Measurements from ENCODE around the gene SH3GL2.
"Not testable (repeated sequence)": the region's sequence is repeated elsewhere in the genome, so short reads cannot be mapped to it uniquely, and the experiment has no call there.

Gene SH3GL2

DNA sequence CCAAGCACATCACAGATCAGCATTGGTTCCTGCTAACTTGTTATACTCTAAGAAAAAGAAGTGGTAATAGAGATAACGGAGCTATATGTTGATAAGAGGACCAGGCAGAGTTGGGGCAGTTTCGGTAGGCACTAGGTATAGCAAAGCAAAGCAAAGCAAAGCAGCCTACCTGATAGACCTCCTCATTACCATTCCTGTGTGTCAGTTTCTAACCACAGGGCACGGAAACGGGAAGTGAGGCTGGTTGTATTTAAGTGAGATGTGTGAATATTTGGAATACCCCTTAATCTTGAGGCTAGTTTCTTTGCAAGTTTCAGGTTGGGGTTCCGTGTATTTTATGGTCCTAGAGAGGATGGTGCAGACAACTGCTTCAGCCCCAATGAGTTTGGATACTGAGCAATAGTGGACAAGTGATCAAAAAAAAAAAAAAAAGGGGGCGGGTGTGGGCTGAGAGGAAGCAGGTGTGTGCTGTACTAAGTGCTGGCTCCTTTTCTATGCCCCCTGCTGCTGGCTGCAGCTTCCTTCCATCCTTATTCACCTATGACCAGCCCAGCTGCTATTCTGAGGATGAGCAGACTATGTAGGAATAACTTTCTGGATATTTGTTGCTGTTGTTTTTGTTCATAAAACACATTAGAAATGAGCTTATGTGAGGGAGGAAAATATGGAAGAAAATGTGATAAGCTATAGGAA, 183.3 kb downstream of the SH3GL2 start:
- DNase-seq = no peak

DNA sequence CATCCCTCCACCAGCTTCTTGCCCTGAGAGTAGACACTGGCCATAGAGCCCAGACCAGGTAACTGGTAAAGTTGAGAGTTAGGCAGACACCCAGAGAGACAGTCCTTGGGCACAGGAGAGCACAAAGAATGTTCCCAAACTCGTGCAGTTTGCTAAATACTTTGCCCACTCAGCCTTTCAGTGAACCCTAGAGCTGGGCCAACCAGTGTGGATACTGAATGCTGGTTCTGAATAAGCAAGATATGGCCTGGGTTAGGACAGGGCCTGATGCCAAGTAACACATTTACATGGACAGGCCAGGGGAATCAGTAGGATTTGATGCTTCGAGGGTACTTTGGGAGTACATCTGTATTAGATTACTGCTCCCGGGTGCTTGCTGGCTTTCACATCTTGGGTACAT, 185.4 kb downstream of the SH3GL2 start:
- no peak for DNase-seq

DNA sequence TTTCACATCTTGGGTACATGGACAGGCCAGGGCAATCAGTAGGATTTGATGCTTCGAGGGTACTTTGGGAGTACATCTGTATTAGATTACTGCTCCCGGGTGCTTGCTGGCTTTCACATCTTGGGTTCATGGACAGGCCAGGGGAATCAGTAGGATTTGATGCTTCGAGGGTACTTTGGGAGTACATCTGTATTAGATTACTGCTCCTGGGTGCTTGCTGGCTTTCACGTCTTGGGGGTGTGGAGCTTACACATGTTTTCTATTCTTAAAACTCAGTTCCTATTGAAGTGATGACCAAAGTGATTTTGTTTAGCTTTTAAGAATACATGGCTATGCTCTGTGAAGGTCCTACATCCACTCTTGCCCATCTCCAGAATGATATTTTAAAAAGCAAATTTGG, 186.3 kb downstream of the SH3GL2 start:
- DNase-seq = not testable (repeated sequence)

DNA sequence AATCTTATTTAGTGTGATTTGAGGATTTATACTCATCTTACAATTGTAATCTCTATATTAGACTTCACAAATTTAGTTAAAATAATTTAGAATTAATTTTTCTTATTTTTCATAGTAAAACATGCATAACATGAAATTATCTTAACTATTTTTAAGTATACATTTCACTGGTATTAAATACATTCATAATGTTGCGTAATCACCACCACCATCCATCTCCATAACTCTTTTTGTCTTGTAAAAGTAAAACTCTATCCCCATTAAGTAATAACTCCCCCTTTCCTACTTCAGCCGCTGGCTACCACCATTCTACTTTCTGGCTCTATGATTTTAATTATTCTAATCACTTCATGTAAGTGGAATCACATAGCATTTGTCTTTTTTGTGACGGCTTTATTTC, 193.4 kb downstream of the SH3GL2 start:
- no peak for DNase-seq

DNA sequence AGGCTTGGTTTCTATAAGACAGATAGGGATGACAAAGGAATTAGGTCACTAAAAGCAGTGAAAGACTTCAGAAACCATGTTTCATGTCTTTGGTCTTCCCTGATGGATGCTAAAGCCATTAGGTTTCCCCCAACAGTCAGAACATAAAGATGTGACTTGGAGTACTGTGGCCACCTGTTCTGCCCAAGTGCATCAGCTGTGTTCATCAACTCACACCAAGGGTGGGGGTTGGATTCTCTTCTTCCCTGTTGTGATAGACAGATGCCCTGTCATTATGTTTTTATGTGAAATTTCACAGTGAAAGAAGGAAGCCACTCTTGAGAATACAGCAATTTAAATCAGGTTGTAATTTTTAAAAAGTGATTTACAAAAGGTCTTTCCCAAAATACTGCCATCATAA, 196.8 kb downstream of the SH3GL2 start:
- no peak for DNase-seq

DNA sequence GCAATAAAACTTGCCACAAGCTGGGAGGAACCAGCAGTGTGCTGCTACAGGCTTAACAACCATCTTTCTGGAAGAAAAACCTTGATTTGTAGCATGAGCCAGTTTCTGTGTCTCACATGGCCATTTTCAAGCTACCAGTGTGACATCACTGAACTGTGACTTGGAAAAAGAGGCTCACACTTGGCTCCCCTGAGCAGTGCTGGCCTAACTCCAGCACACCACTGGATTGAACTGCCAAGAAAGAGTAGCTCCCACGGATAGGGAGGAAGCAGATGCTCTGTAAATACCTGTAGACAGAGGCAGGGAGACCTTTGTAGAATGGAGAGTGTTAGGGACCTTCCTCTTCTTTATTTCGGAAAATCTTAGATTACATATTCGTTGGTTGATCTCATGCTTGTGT, 197.9 kb downstream of the SH3GL2 start:
- DNase-seq = no peak

DNA sequence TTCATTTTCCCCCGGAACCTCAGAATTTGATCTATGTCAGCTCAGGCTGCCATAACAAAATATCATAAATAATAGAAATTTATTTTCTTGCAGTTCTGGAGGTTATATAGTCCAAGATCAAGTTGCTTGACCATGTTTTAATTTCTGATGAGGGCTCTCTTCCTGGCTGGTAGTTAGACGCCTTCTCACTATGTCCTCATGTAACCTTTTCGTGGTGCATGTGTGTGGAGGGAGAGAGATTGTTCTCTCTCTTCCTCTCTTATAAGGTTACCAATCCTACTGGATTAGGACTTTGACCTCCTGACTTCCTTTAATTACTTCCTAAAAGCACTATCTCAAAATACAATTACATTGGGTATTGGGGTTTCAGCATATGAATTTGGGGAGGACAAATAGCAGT, 198.6 kb downstream of the SH3GL2 start:
- DNase-seq = no peak

DNA sequence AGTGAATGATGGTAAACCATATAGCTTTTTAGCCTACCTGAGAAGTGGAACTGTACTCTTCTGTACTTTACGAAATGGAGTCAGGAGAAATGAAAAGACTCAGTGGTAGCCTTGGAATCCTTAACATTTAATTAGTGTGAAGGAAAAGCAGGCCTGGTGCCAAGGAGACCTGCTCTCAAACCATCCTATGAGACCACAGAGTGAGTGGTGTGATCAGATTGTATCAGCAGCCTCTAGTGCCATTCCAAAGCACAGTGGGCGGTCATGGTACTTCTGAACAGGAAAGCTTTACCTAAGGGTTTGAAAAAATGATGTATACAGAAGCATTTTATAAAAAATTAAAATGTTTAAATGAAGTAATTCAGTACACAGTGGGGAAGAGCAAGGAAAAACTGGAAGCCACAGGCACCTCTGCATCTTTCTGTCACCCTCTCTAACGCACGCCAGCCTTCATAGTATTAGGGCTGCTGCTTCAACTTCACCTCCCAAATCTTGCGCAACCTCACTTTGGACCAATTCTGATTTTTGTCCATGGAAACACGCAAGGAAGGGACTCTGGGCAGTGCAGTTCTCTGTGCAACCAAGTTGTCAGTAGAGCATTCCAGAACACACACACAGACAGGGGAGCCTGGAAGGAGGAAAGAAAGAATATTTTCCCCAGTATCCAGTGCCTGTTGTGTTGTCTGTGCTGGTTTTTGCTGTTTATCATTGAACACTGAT, 203.7 kb downstream of the SH3GL2 start:
- no peak for DNase-seq

DNA sequence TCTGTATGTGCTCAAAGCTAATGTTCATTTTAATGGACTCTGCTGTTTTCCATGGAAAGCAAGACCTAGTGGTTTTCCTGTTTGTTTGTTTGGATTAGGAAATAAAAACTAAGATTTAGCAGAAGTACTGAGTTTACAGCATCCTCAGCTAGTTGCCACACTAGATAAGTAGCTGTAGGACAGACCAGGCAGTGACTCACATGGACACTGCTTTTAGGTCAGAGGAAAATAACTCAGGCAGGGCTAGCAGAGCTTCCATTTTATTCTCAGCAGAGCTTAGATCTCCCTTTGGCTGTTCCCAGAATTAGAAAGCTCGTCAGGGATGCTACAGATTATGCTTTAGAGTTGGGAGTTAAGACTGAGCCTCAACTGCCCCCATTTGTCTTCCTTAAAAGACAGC, 204.4 kb downstream of the SH3GL2 start:
- peak; percentile 8 for DNase-seq

DNA sequence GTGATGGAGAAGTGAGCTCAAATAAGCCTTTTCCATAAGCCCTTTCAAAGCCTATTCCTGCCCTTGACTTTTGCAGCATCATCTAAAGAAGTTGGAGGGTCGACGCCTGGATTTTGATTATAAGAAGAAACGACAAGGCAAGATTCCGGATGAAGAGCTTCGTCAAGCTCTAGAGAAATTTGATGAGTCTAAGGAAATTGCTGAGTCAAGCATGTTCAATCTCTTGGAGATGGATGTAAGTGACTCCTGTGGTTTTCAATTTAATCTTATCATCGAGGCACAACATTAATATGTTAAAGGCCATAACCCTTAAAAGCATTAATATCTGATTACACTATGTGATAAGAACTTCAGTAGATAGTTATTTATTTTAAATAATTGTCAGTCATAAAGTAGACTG, 210.4 kb downstream of the SH3GL2 start:
- DNase-seq = no peak

DNA sequence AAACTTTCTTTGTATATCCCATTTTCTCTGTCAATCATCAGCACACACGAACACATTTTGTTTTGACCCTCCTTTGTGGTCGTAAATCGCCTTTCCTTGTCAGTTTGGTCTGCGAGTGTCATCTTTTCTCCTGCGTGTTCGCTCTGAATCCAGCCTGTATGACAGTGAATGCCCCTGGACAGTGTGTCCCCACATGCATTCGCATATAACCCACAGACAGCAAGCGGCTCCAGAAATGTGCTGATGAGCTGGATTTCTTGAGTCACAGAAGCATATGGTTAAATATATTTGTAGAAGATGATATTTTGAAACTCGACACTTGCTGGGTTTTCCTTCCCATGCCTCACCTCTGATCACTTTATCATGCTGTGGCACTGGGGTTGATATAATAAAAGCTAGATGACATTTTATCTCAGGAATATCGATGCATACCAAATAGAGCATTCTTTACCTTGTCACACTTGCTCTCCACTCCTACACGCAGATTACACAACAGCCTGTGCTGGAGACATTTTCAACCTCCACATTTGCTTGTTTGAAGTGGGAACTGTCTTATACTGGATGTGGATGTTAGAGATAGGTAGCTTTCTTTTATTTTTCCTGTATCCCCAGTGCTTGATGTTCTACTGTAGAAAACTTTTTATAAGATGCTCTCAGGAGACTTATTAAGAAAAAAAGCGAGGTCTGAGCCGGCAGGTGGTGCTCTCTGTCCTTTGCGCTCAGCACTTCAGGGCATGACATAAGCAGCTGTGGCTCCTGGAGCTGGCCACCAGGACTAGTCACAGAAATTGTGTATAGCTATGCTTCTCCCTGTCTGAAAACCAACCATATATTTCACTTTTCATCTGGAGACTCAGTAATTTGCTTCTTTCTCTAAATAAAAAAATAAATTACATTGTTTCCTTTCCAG, 215.1 kb downstream of the SH3GL2 start:
- no peak for DNase-seq

DNA sequence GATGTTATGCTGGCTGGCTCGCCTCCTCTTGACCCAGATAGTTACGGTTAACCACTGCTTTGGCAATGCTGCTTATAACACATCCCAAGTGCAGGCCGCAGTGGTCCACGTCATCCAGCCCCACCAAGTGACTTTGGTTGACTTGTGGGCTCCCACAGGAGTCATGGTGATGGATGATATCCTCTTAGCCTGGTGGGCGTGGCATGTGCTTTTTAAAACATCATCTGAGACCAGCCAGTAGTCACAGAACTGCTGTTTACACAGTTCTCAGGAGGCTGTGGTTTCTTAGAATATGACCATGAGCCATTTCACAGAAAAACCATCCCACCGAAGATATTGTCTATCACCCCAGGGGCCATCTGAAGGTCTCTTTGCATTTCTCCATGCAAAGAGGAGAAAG, 216.9 kb downstream of the SH3GL2 start:
- DNase-seq = no peak

DNA sequence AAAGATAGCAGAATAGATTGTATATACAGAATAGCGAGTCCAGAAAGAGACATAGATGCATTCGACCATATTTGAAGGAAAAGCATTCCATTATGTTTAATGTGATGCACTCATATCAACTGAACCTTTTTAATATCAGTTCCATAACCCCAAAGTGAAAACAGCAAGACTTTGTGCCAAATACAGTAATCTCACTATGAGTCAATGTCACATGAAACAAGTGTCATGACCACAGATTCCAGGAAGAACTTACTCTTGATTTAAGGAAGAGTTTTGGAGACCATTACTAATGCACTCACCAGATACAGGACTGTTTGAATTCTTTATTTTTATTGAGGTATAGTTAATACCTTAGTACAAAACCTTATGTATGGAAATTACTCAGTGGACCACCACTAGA, 220.5 kb downstream of the SH3GL2 start:
- DNase-seq = peak; percentile 75

DNA sequence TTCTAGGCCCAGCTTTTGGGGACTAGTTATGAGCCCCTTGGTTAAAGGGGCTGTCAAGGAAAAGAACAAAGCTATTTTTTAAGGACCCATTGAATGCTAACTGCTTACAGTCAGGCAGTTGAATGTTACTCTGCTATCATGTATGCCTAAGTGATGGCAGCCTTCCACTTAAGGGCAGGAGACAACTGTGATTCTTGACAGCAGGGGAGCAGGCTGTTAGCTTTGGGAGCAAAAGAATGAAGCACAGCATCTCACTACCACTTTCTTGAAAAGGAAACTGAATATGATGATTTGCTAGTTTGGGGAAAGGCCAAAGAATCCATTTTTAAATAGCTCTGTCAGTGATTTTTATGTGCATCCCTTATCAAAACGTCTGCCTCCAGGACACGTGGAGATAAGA, 221.6 kb downstream of the SH3GL2 start:
- no peak for DNase-seq

DNA sequence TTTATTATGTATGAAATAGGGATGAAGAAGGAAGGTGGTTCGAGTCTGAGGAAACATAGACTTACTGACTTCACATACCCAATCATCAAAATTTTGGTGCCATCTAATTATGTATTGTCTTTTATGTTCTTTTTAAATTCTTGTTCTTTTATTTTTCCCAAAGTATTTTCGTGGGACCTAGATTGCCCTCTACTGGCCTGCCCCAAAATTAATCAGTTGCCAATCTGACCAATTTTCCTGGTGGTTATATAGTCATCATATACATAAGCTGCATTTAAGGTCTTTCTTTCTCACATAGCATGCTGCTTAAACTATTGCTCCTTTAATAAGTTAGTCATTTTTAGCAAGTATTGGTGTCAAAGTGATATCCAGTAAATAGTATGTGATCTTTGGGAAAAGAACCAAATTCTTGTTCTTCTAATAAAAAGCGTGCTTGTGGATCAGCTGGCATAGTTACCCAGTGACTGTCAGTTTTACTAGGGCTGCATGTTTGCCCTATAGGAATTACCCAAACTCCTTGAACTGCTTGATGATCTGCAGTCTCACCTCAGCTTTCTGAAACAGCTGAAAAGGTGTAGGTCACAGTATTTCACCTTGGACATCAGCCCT, 223.5 kb downstream of the SH3GL2 start:
- DNase-seq = peak; percentile 11

DNA sequence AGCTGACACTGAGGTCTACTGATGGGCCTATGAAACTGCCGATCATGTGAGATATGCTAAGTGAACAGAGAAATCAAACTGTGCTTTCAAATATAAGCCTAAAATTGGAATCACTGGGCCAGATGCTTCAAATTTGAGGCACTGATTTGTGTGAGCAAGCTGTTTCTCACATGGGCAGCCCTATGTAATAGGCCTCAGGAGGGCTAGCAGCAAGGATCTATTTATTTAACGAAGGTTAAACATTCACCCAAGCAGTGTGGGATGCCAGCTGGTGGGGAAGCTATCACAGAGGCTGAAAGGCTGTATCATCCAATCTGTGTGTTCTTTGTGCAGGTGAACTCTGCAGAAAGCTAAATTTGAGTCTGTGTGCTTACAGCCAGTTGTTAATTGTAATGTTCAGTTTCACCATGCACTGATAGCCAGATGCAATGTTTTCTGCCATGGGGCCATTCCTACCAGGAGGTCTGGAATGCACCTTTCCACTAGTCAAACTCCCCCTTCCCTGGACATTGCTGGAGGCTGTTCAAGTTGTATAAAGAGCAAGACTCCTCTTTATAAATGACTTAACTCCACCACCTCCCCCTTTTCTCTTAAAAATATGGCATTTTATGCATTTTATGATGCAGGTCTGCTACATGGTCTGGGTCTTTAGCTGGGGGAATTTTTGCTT, 228.9 kb downstream of the SH3GL2 start:
- no peak for DNase-seq

DNA sequence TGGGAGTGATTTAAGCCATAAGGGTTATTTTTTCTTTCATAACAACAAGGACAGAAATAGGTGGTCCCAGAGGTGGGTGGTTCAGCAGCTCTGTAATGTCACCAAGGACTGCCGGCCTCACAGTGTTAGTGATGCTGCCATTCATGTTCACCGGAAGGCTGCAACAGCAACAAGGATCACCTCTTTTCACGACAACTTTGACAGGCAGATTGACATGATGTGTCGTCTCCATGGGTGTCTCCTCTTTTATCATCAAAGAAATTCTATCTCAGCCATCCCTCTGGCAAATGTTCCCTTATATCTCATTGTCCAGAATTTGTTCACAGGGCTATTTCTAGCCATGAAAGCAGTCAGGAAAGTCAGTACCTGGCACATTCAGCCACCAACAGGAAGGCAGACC, 231.5 kb downstream of the SH3GL2 start:
- no peak for DNase-seq

DNA sequence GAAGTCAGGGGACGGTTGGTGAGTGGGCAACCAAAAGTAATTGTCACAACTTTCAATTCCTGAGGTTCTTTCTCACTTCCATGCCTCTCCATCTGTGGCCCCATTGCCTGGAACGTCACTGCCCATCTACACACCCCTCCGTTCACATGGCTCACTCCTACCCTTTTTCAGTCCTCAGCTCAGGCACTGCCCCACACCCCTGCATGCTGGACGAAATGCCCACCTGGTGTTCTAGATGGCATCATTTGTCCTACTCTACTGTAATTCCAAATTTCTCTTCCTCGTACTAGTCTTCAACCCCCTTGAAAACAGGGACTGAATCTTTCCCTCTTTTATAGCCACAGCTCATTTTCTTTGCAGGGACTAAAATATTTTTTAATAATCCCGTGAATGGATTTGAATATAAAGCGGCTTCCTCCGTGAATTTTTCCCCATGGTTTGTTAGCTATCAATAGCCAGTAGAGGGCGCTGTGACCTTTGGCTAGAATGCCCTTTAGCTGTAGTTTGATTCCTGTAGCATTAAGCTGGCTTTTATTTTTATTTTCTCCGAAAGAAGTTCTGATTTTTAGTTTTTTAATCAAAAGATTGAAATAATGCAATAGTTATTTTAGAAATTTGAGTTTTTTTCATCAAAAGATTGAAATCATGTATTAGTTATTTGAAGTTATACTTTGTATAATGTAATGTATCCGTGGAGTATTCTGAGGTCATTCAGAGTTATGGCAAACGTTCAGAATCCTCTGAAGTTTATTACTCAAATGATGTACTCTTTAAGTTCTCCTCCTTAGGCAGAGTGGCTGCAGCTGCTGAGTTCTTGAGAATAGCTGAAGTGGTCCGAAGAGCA, 232.1 kb downstream of the SH3GL2 start:
- DNase-seq = peak; percentile 57

DNA sequence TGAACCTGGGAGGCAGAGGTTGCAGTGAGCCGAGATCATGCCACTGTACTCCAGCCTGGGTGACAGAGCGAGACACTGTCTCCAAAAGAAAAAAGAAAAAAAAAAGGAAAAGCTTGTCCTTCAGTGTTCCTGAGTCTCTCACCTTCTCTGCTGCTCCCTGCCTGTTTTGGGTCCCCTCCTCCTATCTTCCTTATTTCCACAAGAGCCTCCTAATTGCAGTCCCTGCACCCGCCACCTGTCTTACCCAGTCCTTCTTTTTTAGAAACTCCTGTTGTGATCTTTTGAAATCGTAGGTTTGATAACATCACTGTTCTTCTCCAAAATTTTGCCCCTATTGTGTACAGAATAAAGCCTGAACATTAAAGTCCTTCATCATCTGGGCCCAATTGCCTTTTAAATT, 234.9 kb downstream of the SH3GL2 start:
- no peak for DNase-seq

DNA sequence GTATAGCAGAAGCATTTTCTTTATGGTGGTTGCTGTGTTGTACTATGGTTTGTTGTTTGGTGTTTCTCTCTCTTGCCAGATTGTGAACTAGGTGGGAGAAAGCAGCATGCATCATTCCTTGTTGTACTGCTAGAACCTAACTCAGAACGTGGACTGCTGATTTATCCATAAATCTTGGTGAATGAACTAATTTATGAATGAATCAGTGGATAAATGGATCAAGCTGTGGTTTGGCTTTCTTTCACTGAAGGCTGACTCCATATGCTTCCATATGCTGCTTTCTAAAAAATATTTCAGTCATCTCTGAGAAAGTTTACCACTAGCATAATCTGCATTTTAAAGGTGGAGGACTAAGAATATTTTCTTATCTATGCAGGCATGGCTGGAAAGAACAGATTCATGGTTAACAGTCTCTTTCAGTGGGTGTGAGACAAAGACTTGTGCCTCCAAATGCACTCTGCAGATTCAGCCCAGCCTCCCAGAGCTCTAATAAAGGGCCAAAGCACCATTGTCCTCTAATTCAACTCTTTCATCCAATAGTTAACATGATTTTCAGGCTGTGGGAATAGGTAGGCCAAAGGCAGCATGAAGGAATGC, 237.7 kb downstream of the SH3GL2 start:
- no peak for DNase-seq

DNA sequence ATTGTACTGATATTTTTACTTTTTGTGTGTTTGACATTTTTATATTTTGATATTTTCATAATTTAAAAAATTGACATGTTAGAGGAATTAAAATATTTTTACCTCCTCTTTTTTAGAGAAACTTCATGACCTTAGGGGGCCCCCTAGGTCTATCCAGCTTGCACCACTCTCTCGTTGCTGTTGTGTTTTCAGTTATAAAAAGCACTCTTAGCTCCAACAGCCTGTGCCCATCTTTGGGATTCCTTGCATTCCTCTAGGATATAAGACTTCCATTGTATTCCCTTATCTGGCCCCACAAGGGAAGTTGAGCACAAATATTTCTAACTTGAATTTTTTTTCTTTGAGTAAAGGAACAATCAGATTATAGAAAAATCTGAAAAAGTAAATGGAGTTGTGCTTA, 245.3 kb downstream of the SH3GL2 start:
- no peak for DNase-seq

All from inflammatory macrophage treated with lipopolysaccharide for 4 hours (primary cell).